ENCODE data around the gene SUGP2.

The SUGP2 gene

DNA sequence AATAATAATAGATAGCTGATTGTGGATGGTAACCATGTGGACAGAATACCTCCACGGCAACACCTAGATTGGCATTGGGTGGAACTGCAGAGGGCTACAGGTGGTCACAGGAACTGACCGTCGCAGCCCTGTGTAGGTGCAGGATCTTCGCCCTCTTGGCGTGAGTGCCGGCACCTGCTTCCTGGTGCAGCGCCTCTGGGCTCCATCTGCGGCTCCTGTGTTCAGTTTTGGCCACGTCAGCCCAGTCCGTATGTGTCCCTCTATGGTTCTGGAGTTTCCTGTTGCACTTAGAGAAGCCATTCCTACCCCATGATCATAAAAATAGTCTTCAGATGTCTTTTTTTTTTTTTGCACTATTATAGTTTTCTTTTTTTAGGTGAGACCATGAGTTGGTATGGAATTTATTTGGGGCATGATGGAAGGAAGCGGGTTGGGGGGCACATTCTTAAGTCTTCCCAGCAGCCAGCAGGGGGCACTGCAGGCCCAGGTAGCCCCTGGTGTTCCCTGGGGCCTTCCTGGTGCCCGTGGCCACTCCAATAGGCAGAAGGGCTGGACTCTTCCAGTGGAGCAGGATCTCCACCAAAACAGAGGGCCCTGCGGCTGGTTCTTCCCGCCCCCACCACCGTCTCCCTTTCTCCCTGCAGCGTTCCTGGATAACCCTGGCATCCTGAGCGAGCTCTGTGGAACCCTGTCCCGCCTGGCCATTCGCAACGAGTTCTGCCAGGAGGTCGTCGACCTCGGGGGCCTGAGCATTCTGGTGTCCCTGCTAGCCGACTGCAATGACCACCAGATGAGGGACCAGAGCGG is 20.4 kb upstream of the SUGP2 start:
- H3K23ac ChIP-seq (ENCODE audit: low read length): no peak overlapping the region
- H3K9ac ChIP-seq (ENCODE audit: low read length): no peak overlapping the region
- H4K5ac ChIP-seq (ENCODE audit: low read length): no peak overlapping the region
- H3K56ac ChIP-seq (ENCODE audit: low read length): no peak overlapping the region
- no peak overlapping the region for H3K18ac ChIP-seq (ENCODE audit: low read length)
- H2AK5ac ChIP-seq (ENCODE audit: low read length): no peak overlapping the region
- H2BK15ac ChIP-seq (replicated peaks; ENCODE audit: low read depth): no peak overlapping the region
- no peak overlapping the region for H2BK5ac ChIP-seq (ENCODE audit: low read length)
- no peaks in the 10 kb centered on the region for H3K27me3 ChIP-seq (ENCODE audit: insufficient read depth, low read length, poor library complexity)
- no CpG with 5 or more reads among the region's 25 CpGs for WGBS (ENCODE audit: extremely low coverage, insufficient coverage, low lambda C conversion rate)
- no peaks in the 10 kb centered on the region for H3K79me2 ChIP-seq (ENCODE audit: control insufficient read depth, insufficient read depth, low read length)
- H3K4me1 ChIP-seq (ENCODE audit: control insufficient read depth, low read depth, low read length): no peaks in the 10 kb centered on the region
- H3K4me3 ChIP-seq (ENCODE audit: low read length): no peak overlapping the region
- H3K79me1 ChIP-seq (ENCODE audit: low read length): no peaks in the 10 kb centered on the region
- peaks cover 15% of the 10 kb centered on the region for H3K36me3 ChIP-seq (ENCODE audit: control insufficient read depth, insufficient read depth, low read length)
- H3K4ac ChIP-seq (ENCODE audit: low read depth, low read length): no peak overlapping the region
- no peak overlapping the region for H3K27ac ChIP-seq (ENCODE audit: low read depth, low read length)
- no peak overlapping the region for H2BK120ac ChIP-seq (ENCODE audit: low read depth, low read length)
- DNase-seq: peak; percentile 73
- no peak overlapping the region for H4K8ac ChIP-seq (ENCODE audit: low read depth, low read length)
- no peak overlapping the region for H3K4me2 ChIP-seq (ENCODE audit: low read length)

DNA sequence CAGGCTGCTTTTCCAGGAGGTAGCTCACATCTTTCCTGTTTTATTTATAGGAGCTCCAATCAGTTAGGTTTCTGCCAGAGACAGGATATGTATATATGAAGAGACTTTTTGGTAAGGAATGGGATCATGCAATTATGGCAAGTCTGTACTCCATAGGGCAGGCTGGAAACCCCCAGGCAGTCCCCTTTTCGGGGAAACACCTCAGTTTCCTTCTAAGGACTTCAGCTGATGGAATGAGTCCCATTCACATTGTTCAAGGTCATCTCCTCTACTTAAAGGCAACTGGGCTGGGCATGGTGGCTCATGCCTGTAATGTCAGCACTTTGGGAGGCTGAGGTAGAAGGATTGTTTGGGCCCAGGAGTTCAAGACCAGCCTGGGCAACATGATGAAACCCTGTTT is 19.6 kb upstream of the SUGP2 start:
- Histone ChIP-seq H3K36me3 (ENCODE audit: control insufficient read depth, insufficient read depth, low read length) (peaks cover 15% of the 10 kb centered on the region), H2BK15ac (replicated peaks; ENCODE audit: low read depth) (no peak overlapping the region)

DNA sequence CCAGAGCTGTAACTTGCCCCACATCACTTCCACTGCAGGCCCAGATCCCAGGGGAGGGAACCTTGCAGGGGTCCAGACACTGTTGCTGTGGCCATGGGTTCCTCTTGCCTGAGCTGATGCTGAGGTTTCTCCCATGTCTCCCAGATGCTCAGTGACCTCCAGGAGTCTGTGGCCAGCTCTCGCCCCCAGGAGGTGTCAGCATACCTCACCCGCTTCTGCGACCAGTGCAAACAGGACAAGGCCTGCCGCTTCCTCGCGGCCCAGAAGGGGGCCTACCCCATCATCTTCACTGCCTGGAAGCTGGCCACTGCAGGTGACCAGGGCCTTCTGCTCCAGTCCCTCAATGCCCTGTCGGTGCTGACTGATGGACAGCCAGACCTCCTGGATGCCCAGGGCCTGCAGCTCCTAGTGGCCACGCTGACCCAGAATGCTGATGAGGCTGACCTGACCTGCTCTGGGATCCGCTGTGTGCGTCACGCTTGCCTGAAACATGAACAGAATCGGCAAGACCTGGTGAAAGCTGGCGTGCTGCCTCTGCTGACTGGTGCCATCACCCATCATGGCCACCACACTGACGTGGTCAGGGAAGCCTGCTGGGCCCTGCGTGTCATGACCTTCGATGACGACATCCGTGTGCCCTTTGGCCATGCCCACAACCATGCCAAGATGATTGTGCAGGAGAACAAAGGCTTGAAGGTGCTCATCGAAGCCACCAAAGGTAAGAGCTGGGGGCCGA is 18.3 kb upstream of the SUGP2 start:
- Histone ChIP-seq H3K4ac (ENCODE audit: low read depth, low read length) (no peak overlapping the region), H2AK5ac (ENCODE audit: low read length) (no peak overlapping the region), H4K8ac (ENCODE audit: low read depth, low read length) (no peak overlapping the region), H3K36me3 (ENCODE audit: control insufficient read depth, insufficient read depth, low read length) (peaks cover 15% of the 10 kb centered on the region), H3K4me2 (ENCODE audit: low read length) (no peak overlapping the region), H3K18ac (ENCODE audit: low read length) (no peak overlapping the region), H3K4me3 (ENCODE audit: low read length) (no peak overlapping the region), H2BK5ac (ENCODE audit: low read length) (no peak overlapping the region), H3K27ac (ENCODE audit: low read depth, low read length) (no peak overlapping the region), H3K4me1 (ENCODE audit: control insufficient read depth, low read depth, low read length) (no peaks in the 10 kb centered on the region), H4K5ac (ENCODE audit: low read length) (no peak overlapping the region), H3K79me1 (ENCODE audit: low read length) (no peaks in the 10 kb centered on the region), H2BK120ac (ENCODE audit: low read depth, low read length) (no peak overlapping the region), H3K79me2 (ENCODE audit: control insufficient read depth, insufficient read depth, low read length) (no peaks in the 10 kb centered on the region), H3K9ac (ENCODE audit: low read length) (no peak overlapping the region), H2BK15ac (replicated peaks; ENCODE audit: low read depth) (no peak overlapping the region), H3K56ac (ENCODE audit: low read length) (no peak overlapping the region), H3K27me3 (ENCODE audit: insufficient read depth, low read length, poor library complexity) (no peaks in the 10 kb centered on the region), H3K23ac (ENCODE audit: low read length) (no peak overlapping the region)
- no CpG with 5 or more reads among the region's 20 CpGs for WGBS (ENCODE audit: extremely low coverage, insufficient coverage, low lambda C conversion rate)
- no peak for DNase-seq

More for the DNA sequence above, 19.6 kb upstream of the SUGP2 start:
- H2BK120ac ChIP-seq (ENCODE audit: low read depth, low read length): no peak overlapping the region
- H3K79me1 ChIP-seq (ENCODE audit: low read length): no peaks in the 10 kb centered on the region
- no peak overlapping the region for H3K4me3 ChIP-seq (ENCODE audit: low read length)
- H2BK5ac ChIP-seq (ENCODE audit: low read length): no peak overlapping the region
- no peaks in the 10 kb centered on the region for H3K79me2 ChIP-seq (ENCODE audit: control insufficient read depth, insufficient read depth, low read length)
- WGBS (ENCODE audit: extremely low coverage, insufficient coverage, low lambda C conversion rate): no CpG with 5 or more reads among the region's 1 CpG
- no peak overlapping the region for H3K9ac ChIP-seq (ENCODE audit: low read length)
- H3K56ac ChIP-seq (ENCODE audit: low read length): no peak overlapping the region
- DNase-seq: no peak
- no peaks in the 10 kb centered on the region for H3K4me1 ChIP-seq (ENCODE audit: control insufficient read depth, low read depth, low read length)
- H2AK5ac ChIP-seq (ENCODE audit: low read length): no peak overlapping the region
- no peak overlapping the region for H3K4ac ChIP-seq (ENCODE audit: low read depth, low read length)
- H3K27ac ChIP-seq (ENCODE audit: low read depth, low read length): no peak overlapping the region
- no peak overlapping the region for H3K18ac ChIP-seq (ENCODE audit: low read length)
- H3K27me3 ChIP-seq (ENCODE audit: insufficient read depth, low read length, poor library complexity): no peaks in the 10 kb centered on the region
- H4K5ac ChIP-seq (ENCODE audit: low read length): no peak overlapping the region
- H4K8ac ChIP-seq (ENCODE audit: low read depth, low read length): no peak overlapping the region
- H3K23ac ChIP-seq (ENCODE audit: low read length): no peak overlapping the region
- no peak overlapping the region for H3K4me2 ChIP-seq (ENCODE audit: low read length)

DNA sequence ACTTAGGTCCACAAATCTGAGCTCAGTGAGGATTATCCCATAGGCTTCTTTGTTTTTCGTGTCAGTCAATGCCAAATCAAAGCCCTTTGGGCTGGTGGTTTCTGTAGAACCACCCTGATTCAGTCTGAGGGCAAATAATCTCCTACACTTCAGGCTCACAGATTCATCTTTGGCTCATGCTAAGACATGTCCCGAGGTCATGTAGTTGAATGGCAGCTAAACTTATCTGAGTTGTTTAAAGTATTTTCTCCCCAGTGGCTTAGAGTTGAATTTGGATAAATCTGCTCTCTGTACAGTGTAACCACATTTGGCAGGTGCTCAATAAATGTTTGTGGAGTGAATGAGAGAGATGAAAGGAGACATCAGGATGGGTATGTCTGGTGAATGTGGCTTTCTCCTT is 17.4 kb upstream of the SUGP2 start:
- Histone ChIP-seq H3K18ac (ENCODE audit: low read length) (no peak overlapping the region), H3K4me3 (ENCODE audit: low read length) (no peak overlapping the region), H3K56ac (ENCODE audit: low read length) (no peak overlapping the region), H3K4me1 (ENCODE audit: control insufficient read depth, low read depth, low read length) (no peaks in the 10 kb centered on the region), H3K4ac (ENCODE audit: low read depth, low read length) (no peak overlapping the region), H3K9ac (ENCODE audit: low read length) (no peak overlapping the region), H2BK120ac (ENCODE audit: low read depth, low read length) (no peak overlapping the region), H3K4me2 (ENCODE audit: low read length) (no peak overlapping the region), H3K36me3 (ENCODE audit: control insufficient read depth, insufficient read depth, low read length) (peaks cover 14% of the 10 kb centered on the region), H3K27me3 (ENCODE audit: insufficient read depth, low read length, poor library complexity) (no peaks in the 10 kb centered on the region), H4K8ac (ENCODE audit: low read depth, low read length) (no peak overlapping the region), H3K27ac (ENCODE audit: low read depth, low read length) (no peak overlapping the region), H3K79me2 (ENCODE audit: control insufficient read depth, insufficient read depth, low read length) (no peaks in the 10 kb centered on the region), H4K5ac (ENCODE audit: low read length) (no peak overlapping the region), H2AK5ac (ENCODE audit: low read length) (no peak overlapping the region), H2BK15ac (replicated peaks; ENCODE audit: low read depth) (no peak overlapping the region), H3K79me1 (ENCODE audit: low read length) (no peaks in the 10 kb centered on the region), H2BK5ac (ENCODE audit: low read length) (no peak overlapping the region), H3K23ac (ENCODE audit: low read length) (no peak overlapping the region)
- no peak for DNase-seq
- no CpG with 5 or more reads among the region's 2 CpGs for WGBS (ENCODE audit: extremely low coverage, insufficient coverage, low lambda C conversion rate)

DNA sequence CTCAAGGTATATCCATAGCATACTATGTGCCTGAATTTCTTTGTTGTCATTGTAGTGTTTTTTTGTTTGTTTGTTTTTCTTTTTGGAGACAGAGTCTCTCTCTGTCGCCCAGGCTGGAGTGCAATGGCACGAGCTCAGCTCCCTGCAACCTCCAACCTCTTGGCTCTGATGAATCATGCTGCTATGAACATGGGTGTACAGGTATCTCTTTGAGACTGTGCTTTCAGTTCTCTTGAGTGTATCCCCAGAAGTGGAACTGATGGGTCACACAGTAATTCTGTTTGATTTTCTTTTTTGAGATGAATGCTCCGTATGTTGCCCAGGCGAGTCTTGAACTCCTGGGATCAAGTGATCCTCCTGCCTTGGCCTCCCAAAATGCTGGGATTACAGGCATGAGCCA is 16.8 kb upstream of the SUGP2 start:
- Histone ChIP-seq H3K4me3 (ENCODE audit: low read length) (no peak overlapping the region), H2AK5ac (ENCODE audit: low read length) (no peak overlapping the region), H3K18ac (ENCODE audit: low read length) (no peak overlapping the region), H2BK120ac (ENCODE audit: low read depth, low read length) (no peak overlapping the region), H3K27ac (ENCODE audit: low read depth, low read length) (no peak overlapping the region), H4K8ac (ENCODE audit: low read depth, low read length) (no peak overlapping the region), H3K4me1 (ENCODE audit: control insufficient read depth, low read depth, low read length) (no peaks in the 10 kb centered on the region), H4K5ac (ENCODE audit: low read length) (no peak overlapping the region), H2BK15ac (replicated peaks; ENCODE audit: low read depth) (no peak overlapping the region), H3K9ac (ENCODE audit: low read length) (no peak overlapping the region), H3K23ac (ENCODE audit: low read length) (no peak overlapping the region), H3K4ac (ENCODE audit: low read depth, low read length) (no peak overlapping the region), H3K27me3 (ENCODE audit: insufficient read depth, low read length, poor library complexity) (no peaks in the 10 kb centered on the region), H3K4me2 (ENCODE audit: low read length) (no peak overlapping the region), H3K79me1 (ENCODE audit: low read length) (no peaks in the 10 kb centered on the region), H3K79me2 (ENCODE audit: control insufficient read depth, insufficient read depth, low read length) (no peaks in the 10 kb centered on the region), H3K56ac (ENCODE audit: low read length) (no peak overlapping the region), H3K36me3 (ENCODE audit: control insufficient read depth, insufficient read depth, low read length) (peaks cover 9% of the 10 kb centered on the region), H2BK5ac (ENCODE audit: low read length) (no peak overlapping the region)
- no CpG with 5 or more reads among the region's 4 CpGs for WGBS (ENCODE audit: extremely low coverage, insufficient coverage, low lambda C conversion rate)
- DNase-seq: no peak
